Measurements from ENCODE around the gene CHI3L2.

CHI3L2 gene

GRCh38 chr1:111221633-111222291 is 5.8 kb upstream of the CHI3L2 start:
- DNase-seq: peak; percentile 46 to 66

GRCh38 chr1:111222308-111223125 is 5.0 kb upstream of the CHI3L2 start:
- DNase-seq: peak; percentile 82 to 86

GRCh38 chr1:111223126-111223685 is 4.3 kb upstream of the CHI3L2 start:
- peak in 1 of 2 experiments; percentile 18 for DNase-seq

GRCh38 chr1:111225091-111225490 is 2.4 kb upstream of the CHI3L2 start:
- DNase-seq: no peak

GRCh38 chr1:111225717-111226400 is 1.7 kb upstream of the CHI3L2 start:
- DNase-seq: no peak

- peak in 1 of 2 experiments; percentile 13 for DNase-seq
Measured at GRCh38 chr1:111227851-111228747, 586 bp downstream of the CHI3L2 start.

GRCh38 chr1:111228748-111229126 is 1.2 kb downstream of the CHI3L2 start:
- DNase-seq: no peak

- no peak for DNase-seq
Measured at GRCh38 chr1:111232134-111232533, 4.6 kb downstream of the CHI3L2 start.

GRCh38 chr1:111234258-111234657 is 6.7 kb downstream of the CHI3L2 start:
- DNase-seq: no peak

GRCh38 chr1:111234866-111235265 is 7.4 kb downstream of the CHI3L2 start:
- no peak for DNase-seq

- DNase-seq: no peak
Measured at GRCh38 chr1:111236379-111236778, 8.9 kb downstream of the CHI3L2 start.

- DNase-seq: no peak
Measured at GRCh38 chr1:111236806-111237205, 9.3 kb downstream of the CHI3L2 start.

GRCh38 chr1:111238056-111238795 is 10.7 kb downstream of the CHI3L2 start:
- DNase-seq: no peak

GRCh38 chr1:111241797-111242196 is 14.3 kb downstream of the CHI3L2 start:
- DNase-seq: no peak

GRCh38 chr1:111242805-111243523 is 15.5 kb downstream of the CHI3L2 start:
- no peak for DNase-seq

GRCh38 chr1:111247125-111247838 is 19.8 kb downstream of the CHI3L2 start:
- DNase-seq: no peak

GRCh38 chr1:111249960-111250359 is 22.4 kb downstream of the CHI3L2 start:
- DNase-seq: no peak

- DNase-seq: no peak
Measured at GRCh38 chr1:111251570-111251969, 24.1 kb downstream of the CHI3L2 start.

- no peak for DNase-seq
Measured at GRCh38 chr1:111252786-111253185, 25.3 kb downstream of the CHI3L2 start.

GRCh38 chr1:111253876-111254275 is 26.4 kb downstream of the CHI3L2 start:
- no peak for DNase-seq
